Measurements from ENCODE around the gene INTS12. TPM values are rescaled to one million over a fixed set of nuclear protein-coding genes. Genes with fewer than 3 reads are reported as not detected.
A peak's percentile ranks its signal among the peaks of the same experiment; 100 is the strongest.

Gene INTS12
- total and polyA plus RNA-seq, 7 donors, result 17.7 to 38.8 (median 27.7) TPM

DNA sequence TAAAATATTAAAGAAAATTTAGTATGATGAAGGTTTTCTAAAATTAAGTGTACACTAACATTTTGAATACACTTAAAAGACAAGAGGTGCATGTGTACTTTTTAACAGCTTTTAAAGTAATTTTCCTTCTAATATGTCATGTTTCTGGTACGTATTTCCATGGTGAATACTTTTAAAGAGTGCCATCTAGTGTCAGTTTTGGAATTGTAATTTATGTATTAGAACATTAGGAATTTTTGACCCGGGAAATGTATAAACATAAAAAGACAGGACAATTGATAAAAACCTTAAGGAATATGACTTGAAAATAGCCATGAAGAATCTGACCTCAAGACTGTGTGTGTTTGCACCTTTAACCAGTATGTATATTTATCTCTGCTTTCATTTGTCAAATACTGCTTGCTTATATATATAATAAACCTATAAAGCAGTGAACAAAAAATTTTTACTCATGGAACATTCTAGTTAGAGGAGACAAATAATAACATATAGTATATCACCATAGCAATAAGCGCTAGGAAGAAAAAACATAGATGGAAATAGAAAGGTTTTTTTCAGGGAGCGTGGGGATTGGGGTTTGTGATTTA is 7.3 kb upstream of the INTS12 start:
- Histone ChIP-seq H3K36me3 (ENCODE audit: insufficient read depth in 1 of 2, low read depth in 1 of 2) (peaks cover 0 to 4% of the 10 kb centered on the region in 2 donors), H3K27ac (no peak overlapping the region), H3K27me3 (ENCODE audit: insufficient read depth in 3 of 3, low read length in 2 of 3) (no peaks in the 10 kb centered on the region), H3K4me1 (peaks cover 13% of the 10 kb centered on the region), H3K4me3 (peak overlapping the region; percentile 6), H3K9me3 (no peaks in the 10 kb centered on the region)
- no peak for DNase-seq
- WGBS, 3 donors, result 47 to 49% (median 48%) methylated on average over 4 of the region's 4 CpGs
- intact Hi-C loops (cut with DNase I), result no loop called here
- ATAC-seq, result peak in 1 of 4 donors; percentile 72
- TF ChIP-seq, protein P1, sequence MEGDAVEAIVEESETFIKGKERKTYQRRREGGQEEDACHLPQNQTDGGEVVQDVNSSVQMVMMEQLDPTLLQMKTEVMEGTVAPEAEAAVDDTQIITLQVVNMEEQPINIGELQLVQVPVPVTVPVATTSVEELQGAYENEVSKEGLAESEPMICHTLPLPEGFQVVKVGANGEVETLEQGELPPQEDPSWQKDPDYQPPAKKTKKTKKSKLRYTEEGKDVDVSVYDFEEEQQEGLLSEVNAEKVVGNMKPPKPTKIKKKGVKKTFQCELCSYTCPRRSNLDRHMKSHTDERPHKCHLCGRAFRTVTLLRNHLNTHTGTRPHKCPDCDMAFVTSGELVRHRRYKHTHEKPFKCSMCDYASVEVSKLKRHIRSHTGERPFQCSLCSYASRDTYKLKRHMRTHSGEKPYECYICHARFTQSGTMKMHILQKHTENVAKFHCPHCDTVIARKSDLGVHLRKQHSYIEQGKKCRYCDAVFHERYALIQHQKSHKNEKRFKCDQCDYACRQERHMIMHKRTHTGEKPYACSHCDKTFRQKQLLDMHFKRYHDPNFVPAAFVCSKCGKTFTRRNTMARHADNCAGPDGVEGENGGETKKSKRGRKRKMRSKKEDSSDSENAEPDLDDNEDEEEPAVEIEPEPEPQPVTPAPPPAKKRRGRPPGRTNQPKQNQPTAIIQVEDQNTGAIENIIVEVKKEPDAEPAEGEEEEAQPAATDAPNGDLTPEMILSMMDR (IDR thresholded peaks at IDR 0.05), result peak; percentile 63

DNA sequence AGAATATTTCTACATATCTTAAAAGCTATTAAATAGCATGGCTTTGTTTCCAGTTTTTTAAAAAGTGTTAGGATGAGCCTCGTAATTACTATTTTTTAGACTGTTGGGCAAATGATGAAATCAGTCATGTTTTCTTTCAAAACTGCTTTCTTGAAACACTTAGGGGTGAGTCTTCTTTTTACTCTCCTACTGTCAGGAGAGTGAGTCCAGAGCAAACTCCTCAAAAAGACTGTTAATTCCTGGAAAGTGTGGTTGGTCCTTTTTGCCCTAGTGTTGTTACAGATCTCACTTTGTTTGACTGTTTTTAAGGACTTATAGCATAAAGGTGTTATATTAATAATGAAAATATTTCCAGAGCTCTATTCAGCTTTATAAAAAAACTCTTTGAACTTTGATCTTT is 6.4 kb upstream of the INTS12 start:
- Histone ChIP-seq H3K27ac (no peak overlapping the region), H3K36me3 (ENCODE audit: insufficient read depth in 1 of 2, low read depth in 1 of 2) (peaks cover 0 to 4% of the 10 kb centered on the region in 2 donors), H3K9me3 (no peaks in the 10 kb centered on the region), H3K4me1 (peaks cover 14% of the 10 kb centered on the region), H3K4me3 (no peak overlapping the region), H3K27me3 (ENCODE audit: insufficient read depth in 3 of 3, low read length in 2 of 3) (no peaks in the 10 kb centered on the region)
- DNase-seq (no peak), ATAC-seq (no peak)
- intact Hi-C loops (cut with DNase I), result no loop called here
- 76 to 93% (median 77%) methylated on average over 1 of the region's 1 CpG for WGBS, 3 donors
- TF ChIP-seq, protein P1 (IDR thresholded peaks at IDR 0.05), result no peak

DNA sequence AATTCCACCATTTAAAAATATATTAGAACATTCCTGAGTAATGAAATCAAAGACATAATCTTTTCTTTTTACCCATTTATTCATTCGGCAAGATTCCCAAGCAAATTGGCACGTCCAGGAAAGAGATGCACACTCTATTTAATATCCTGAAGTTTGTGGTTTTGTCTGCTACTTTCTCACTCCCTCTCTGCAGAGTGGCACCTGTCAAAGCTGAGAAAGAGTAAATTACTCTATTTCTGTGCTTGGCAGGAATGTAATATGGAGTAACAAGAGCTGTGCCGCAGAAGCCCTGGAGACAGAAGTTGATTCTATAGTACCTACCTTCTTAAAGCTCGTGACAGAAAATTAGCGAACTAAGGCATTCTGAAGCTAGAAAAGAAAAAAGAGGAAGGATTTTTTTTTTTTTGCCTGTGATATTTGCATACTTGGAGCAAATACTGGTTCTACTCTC is 5.6 kb upstream of the INTS12 start:
- Histone ChIP-seq H3K27me3 (ENCODE audit: insufficient read depth in 3 of 3, low read length in 2 of 3) (no peaks in the 10 kb centered on the region), H3K4me1 (peaks cover 22% of the 10 kb centered on the region), H3K9me3 (no peaks in the 10 kb centered on the region), H3K36me3 (ENCODE audit: insufficient read depth in 1 of 2, low read depth in 1 of 2) (peaks cover 0 to under 1% of the 10 kb centered on the region in 2 donors), H3K27ac (no peak overlapping the region), H3K4me3 (peak overlapping the region; percentile 27)
- TF ChIP-seq, protein P1 (IDR thresholded peaks at IDR 0.05), result no peak
- 35 to 66% (median 39%) methylated on average over 5 of the region's 5 CpGs for WGBS, 3 donors
- intact Hi-C loops (cut with DNase I), result no loop called here
- no peak for DNase-seq
- ATAC-seq, result peak in 3 of 4 donors; percentile 63 to 79 (median 69)

DNA sequence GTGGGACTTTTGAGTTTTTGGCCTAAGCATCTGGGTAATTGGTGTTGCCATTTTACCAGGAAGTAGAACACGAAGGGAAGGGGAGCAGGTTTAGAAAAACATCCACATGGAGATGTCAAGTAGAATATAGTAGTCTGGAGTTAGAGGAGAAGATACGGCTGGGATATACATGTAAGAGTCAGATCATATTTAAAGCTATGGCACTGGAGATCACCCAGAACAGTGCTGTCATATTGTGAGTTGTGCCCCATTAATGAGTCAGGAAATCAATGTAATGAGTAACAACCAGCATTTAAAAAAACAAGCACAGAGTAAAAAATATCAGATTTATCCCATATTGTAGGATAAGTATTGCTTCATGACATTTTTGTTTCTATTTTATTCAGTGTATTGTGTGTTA is 4.3 kb upstream of the INTS12 start:
- DNase-seq (no peak), ATAC-seq (no peak)
- TF ChIP-seq, protein P1 (IDR thresholded peaks at IDR 0.05), result no peak
- intact Hi-C loops (cut with DNase I), result no loop called here
- no peak overlapping the region for H3K4me3 ChIP-seq
- WGBS, 3 donors, result 73 to 86% (median 84%) methylated on average over 2 of the region's 2 CpGs
- H3K27ac ChIP-seq, result no peak overlapping the region
- H3K27me3 ChIP-seq (ENCODE audit: insufficient read depth in 3 of 3, low read length in 2 of 3), result no peaks in the 10 kb centered on the region
- H3K4me1 ChIP-seq, result peaks cover 22% of the 10 kb centered on the region
- H3K9me3 ChIP-seq, result no peaks in the 10 kb centered on the region
- no peaks in the 10 kb centered on the region for H3K36me3 ChIP-seq (ENCODE audit: insufficient read depth in 1 of 2, low read depth in 1 of 2)

DNA sequence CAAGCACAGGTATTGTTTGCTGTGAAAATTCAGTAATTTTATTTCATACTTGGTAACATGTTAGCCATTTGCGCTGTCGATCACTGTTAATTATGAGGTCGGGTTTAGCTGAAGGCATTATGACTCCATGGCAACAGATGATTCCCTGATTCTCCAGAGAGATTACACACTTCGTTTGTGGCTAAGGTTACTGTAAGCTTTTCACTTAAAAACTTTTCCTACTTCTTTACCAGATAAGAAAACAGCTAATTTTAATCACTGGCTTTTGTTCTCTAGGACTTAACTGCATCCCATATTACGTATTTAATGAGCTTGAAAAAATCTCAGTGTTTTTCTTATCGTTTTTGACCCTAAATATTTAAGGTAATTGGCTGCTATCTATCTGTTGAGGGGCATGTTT is 2.2 kb upstream of the INTS12 start:
- H3K4me3 ChIP-seq, result no peak overlapping the region
- DNase-seq (no peak), ATAC-seq (no peak)
- TF ChIP-seq, protein P1 (IDR thresholded peaks at IDR 0.05), result no peak
- intact Hi-C loops (cut with DNase I), result no loop called here
- H3K9me3 ChIP-seq, result no peaks in the 10 kb centered on the region
- H3K27ac ChIP-seq, result no peak overlapping the region
- peaks cover 28% of the 10 kb centered on the region for H3K4me1 ChIP-seq
- H3K36me3 ChIP-seq (ENCODE audit: insufficient read depth in 1 of 2, low read depth in 1 of 2), result no peaks in the 10 kb centered on the region
- H3K27me3 ChIP-seq (ENCODE audit: insufficient read depth in 3 of 3, low read length in 2 of 3), result no peaks in the 10 kb centered on the region
- 52 to 57% (median 52%) methylated on average over 6 of the region's 6 CpGs for WGBS, 3 donors

Measured in psoas muscle (tissue), 8 donors.